GM19463 (cell line): ENCODE measurements around the gene ELP5.

Experiments
- ATAC-seq: cut with Tn5 transposase; IDR thresholded peaks from one replicate; pipeline ENCODE4 v1.9.1; 2021; ENCODE audit warnings: mild to moderate bottlenecking, moderate library complexity; ENCODE audit not compliant: unreplicated experiment

ELP5 gene

GRCh38 chr17:7282752-7283321 is 30.8 kb downstream of the ELP5 start:
- ATAC-seq, result no peak

- no peak for ATAC-seq
Observed at GRCh38 chr17:7283471-7284216, 31.6 kb downstream of the ELP5 start.

- no peak for ATAC-seq
Observed at GRCh38 chr17:7284911-7285310, 32.9 kb downstream of the ELP5 start.

GRCh38 chr17:7285679-7286078 is 33.7 kb downstream of the ELP5 start:
- ATAC-seq, result no peak

- no peak for ATAC-seq
Observed at GRCh38 chr17:7289256-7290032, 37.4 kb downstream of the ELP5 start.

- ATAC-seq, result no peak
Observed at GRCh38 chr17:7290166-7290565, 38.2 kb downstream of the ELP5 start.

GRCh38 chr17:7290685-7291084 is 38.7 kb downstream of the ELP5 start:
- ATAC-seq, result no peak

- no peak for ATAC-seq
Observed at GRCh38 chr17:7292194-7292593, 40.2 kb downstream of the ELP5 start.

GRCh38 chr17:7292729-7293128 is 40.7 kb downstream of the ELP5 start:
- ATAC-seq, result no peak

- ATAC-seq, result no peak
Observed at GRCh38 chr17:7293159-7293558, 41.1 kb downstream of the ELP5 start.

- ATAC-seq, result no peak
Observed at GRCh38 chr17:7293816-7294613, 42.0 kb downstream of the ELP5 start.

GRCh38 chr17:7294614-7295153 is 42.7 kb downstream of the ELP5 start, which contains the start of gene YBX2:
Gene YBX2, minus strand, starts transcription at chr17:7294639. Its CDS starts 139 bp downstream, at chr17:7294500.
- no peak for ATAC-seq

GRCh38 chr17:7295230-7296180 is 43.5 kb downstream of the ELP5 start:
- ATAC-seq, result no peak

- ATAC-seq, result no peak
Observed at GRCh38 chr17:7296189-7296861, 44.3 kb downstream of the ELP5 start.

- ATAC-seq, result no peak
Observed at GRCh38 chr17:7304179-7304578, 52.2 kb downstream of the ELP5 start.

GRCh38 chr17:7306911-7307685 is 55.1 kb downstream of the ELP5 start, which contains the start of gene EIF5A:
Gene EIF5A, plus strand, starts transcription at chr17:7307628. Its CDS starts 2,008 bp downstream, at chr17:7309636.
- peak; percentile 74 for ATAC-seq

GRCh38 chr17:7307686-7308624 is 55.9 kb downstream of the ELP5 start:
- ATAC-seq, result no peak
